HG03378 (cell line): Measurements from ENCODE around the gene CCDC149.

Source experiments
- ATAC-seq: cut with Tn5 transposase; IDR thresholded peaks from one replicate; pipeline ENCODE4 v1.9.1; 2021; ENCODE audit warnings: mild to moderate bottlenecking, moderate library complexity; ENCODE audit not compliant: unreplicated experiment

The CCDC149 gene

DNA sequence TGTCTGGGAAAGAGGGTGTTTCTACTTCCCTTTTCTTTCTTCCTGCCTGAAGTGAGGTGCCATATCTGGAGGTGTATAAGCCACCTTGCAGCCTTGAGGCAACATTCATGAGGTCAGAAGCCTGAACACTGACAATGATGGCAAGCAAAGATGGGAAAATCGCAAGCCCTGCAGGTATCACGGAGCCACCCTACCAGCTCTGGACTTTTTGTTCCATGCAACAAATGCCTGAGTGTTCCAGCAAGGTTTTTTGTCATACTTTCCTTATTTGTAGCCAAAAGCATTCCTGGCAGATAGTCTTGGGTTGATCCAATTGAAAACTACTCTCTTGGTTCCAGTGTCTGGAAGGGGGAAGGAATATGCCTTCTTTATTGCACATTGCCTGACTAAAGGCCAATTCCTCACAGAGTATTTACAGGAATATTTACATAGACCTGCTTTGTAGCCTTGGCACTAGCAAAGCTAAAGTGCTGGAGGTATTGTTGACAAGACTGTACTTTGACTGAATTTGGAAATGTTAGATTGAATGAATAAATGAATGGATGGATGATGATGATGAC, 131.8 kb downstream of the CCDC149 start:
- ATAC-seq: no peak

GRCh38 chr4:24778464-24779225, 134.2 kb downstream of the CCDC149 start:
- ATAC-seq: no peak

DNA sequence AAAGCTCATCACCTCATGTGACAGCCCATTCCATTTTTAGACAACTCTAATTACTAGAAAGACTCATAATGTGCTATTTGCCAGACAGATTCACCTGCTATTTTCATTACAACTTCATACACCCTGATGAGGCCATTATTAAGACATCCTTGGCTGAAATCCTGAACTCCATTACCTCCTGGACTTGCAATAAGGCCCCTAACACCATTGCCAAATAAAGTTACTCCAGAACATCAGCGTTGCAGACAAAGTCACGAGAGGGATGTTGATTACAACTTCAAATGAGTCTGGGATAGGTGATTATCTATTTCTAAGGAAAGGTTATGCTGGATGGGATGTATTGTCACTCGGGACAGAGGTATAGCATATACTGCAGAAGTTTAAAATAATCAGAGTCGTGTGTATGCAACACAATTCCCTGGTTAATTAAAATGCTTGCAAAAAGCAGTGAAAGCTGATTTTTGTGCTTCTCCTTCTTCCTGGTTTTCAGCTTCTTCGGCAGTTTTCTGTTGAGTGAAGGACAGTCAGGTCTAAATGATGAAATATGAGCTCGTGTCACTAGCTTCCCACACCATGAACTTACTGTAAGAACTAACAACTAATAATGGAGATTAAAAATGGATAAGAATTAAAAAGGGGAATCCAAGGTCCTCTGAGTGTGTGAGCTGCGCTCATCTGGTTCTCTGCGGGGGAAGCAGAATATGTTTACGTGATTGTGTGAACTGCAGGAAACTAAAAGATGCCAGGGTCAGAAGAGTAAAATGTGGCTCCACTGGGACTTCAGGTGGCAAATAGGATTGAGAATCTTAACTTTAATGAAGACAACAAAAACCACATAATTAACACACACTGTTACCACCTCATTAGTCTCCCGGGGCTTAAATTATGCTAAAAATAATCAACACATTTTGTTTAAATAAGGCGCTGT, 135.0 kb downstream of the CCDC149 start:
- ATAC-seq: no peak

DNA sequence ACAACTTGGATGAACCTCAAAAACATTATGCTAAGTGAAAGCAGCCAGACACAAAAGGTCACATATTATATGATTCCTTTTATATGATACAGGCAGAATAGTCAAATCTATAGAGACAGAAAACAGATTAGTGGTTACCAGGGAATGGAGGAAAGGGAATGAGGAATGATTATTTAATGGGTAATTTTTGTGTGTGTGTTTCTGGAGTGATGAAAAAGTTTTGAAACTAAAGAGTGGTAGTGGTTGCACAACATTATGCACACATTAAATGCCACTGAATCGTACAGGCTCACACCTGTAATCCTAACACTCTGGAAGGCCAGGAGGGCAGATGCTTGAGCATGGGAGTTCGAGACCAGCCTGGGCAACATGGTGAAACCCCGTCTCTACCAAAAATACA, 137.1 kb downstream of the CCDC149 start:
- no peak for ATAC-seq

DNA sequence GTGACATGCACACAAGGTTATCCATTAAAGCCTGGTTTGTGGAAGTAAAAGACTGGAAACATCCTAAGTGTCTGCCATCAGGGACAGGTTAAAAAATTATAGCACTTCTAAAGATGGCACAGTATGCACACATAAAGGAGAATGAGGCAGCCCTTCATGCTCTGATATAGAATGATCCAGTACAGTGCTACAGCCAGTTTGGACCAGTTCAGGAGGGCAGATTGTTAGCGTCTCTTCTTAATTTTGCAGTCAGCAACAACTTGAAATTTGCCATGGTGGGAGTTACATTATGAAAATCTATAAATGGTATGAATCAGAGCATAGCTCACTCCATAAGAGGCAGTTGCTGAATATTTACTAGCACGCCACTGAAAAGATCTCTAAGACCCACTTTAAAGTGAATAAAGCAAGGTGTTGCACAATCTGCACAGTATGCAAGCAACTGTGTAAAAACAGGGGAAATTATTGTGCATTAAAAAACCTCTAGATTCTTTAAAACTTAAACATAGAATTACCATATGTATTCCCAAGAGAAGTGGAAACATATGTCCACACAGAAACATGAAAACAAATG, 137.7 kb downstream of the CCDC149 start:
- no peak for ATAC-seq

- ATAC-seq: no peak
These were observed 138.4 kb downstream of the CCDC149 start for GRCh38 chr4:24774452-24774851.

DNA sequence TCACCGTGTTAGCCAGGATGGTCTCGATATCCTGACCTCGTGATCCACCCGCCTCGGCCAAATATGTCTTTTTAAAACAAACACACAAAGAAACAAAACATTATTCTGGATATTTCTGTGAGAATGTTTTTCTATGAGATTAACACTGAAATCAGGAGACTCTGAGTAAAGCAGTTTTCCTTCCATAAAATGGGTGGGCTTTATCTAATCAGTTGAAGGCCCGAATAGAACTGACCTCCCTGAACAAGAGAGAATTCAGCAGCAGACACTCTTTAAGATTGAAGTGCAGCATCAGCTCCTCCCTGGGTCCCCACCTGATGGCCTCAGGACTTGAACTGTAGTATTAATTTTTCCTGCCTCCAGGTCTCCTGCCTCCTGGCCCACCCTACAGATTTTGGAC, 139.9 kb downstream of the CCDC149 start:
- no peak for ATAC-seq

DNA sequence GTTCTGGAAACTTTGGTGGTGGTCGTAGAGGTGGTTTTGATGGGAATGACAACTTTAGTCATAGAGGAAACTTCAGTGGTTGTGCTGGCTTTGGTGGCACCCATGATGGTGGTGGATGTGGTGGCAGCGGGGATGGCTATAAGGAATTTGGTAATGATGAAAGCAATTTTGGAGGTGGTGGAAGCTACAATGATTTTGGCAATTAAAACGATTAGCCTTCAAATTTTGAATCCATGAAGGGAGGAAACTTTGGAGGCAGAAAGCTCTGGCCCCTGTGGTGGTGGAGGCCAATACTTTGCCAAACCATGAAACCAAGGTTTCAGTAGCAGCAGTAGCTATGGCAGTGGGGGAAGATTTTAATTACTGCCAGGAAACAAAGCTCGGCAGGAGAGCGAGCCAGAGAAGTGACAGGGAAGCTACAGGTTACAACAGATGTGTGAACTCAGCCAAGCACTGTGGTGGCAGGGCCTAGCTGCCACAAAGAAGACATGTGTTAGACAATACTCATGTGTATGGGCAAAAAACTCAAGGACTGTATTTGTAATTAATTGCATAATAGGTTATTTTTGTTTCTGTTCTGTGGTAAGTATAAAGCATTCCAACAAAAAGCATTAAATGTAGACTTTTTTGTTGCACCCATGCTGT, 140.7 kb downstream of the CCDC149 start:
- ATAC-seq: no peak

DNA sequence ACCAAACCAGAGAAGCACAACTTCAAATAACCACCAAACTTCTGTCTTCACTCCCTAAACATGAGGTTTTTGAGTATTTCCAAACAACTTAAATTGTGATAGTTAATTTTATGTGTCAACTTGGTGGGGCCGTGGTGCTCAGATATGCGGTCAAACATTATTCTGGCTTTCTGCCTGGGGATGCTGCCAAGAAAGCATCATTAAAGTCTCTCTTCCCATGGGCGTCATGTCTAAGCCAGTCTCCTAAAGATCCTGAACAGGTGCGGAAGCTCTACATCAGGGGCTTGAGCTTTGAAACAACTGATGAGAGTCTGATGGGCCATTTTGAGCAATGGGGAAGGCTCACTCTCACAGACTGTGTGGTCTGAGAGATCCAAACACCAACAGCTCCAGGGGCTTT, 141.6 kb downstream of the CCDC149 start:
- no peak for ATAC-seq

DNA sequence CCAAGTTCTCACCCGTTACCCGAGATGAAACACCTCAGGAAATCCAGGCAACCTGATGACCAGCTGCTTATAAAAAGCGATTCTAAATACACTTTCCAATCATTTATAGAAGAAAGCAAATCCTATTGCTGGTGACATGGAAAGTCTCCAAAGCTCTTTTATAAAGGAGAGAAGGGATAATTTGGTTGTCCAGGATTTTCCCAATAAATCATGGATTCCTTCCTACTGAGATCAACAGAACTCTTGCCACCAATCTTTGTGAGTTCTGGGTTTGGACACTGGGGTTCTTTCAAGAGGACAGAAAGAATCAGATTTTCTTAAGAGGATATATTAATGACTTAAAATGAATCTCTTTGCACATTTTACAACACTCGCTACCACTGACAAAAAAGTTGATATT, 142.2 kb downstream of the CCDC149 start:
- ATAC-seq: no peak

DNA sequence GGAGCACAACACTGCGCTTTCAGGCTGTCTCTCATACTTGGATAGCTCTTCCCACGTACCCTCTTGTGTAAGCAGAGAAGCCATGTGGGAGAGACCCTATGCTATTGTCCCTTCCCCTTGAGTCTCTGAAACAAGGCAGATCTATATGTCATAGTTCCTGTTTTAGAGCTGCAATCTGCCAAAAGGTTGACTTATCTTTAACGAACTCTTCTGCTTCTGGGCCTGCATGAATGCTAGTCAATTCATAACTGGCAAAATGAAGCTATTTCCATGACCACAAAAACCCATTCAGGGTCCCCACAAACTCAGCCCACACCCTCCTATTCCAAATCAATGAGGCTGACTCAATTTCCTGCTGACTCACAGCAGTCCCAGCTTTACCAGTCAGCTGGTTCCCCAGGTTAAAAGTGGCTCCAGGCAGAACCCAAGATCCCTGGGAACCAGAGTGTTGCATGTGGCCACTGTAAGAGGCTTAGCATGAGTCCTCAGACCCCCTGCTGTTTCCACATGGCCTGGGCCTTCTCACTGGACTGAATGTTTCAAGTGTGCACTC, 142.7 kb downstream of the CCDC149 start:
- ATAC-seq: peak; percentile 92

GRCh38 chr4:24769571-24769970, 143.3 kb downstream of the CCDC149 start:
- no peak for ATAC-seq

DNA sequence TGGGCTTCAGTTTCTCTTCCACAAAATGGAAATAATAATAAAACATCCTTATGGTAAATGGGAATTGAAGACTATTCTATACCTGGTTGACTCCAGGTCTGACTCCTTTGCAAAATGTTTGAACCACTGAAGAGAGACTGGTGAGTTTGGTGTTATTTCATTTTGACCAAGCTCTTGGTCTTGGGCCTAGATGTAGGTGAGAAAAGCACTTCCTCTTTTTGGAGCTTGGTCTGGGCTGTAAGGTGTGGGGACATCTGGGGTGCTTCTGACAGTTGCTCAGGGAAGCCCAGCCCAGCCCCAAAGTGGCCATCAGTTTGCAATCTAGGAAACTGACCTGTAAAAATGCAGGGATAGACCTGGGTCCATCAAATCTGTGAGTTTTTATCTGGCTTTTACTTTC, 144.2 kb downstream of the CCDC149 start:
- ATAC-seq: peak; percentile 79

DNA sequence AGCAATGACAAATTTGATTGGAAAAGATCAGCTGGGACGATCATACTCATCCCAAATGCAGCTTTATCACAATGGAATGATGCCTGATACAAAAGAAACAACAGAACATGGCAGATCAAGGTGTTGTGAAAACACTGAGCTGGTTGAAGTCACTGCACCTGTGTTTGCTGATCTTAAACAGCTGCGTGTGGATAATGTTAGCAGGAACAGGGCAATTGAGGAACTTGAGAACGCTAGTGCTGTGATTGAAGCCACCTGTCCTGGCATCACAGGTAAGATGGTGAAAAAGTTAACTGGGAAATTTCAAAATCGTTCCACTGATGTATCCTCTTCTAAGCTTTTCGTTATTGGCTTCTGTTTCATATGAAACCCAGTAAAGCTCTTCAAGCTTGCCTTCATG, 144.8 kb downstream of the CCDC149 start:
- ATAC-seq: no peak

GRCh38 chr4:24765376-24765988, 147.4 kb downstream of the CCDC149 start:
- no peak for ATAC-seq

GRCh38 chr4:24764345-24764744, 148.5 kb downstream of the CCDC149 start:
- no peak for ATAC-seq

GRCh38 chr4:24763631-24764297, 149.1 kb downstream of the CCDC149 start:
- ATAC-seq: no peak
